Measurements from ENCODE around the gene TLR6. TPM values are rescaled to one million over a fixed set of nuclear protein-coding genes. Genes with fewer than 3 reads are reported as not detected.

Gene TLR6, protein sequence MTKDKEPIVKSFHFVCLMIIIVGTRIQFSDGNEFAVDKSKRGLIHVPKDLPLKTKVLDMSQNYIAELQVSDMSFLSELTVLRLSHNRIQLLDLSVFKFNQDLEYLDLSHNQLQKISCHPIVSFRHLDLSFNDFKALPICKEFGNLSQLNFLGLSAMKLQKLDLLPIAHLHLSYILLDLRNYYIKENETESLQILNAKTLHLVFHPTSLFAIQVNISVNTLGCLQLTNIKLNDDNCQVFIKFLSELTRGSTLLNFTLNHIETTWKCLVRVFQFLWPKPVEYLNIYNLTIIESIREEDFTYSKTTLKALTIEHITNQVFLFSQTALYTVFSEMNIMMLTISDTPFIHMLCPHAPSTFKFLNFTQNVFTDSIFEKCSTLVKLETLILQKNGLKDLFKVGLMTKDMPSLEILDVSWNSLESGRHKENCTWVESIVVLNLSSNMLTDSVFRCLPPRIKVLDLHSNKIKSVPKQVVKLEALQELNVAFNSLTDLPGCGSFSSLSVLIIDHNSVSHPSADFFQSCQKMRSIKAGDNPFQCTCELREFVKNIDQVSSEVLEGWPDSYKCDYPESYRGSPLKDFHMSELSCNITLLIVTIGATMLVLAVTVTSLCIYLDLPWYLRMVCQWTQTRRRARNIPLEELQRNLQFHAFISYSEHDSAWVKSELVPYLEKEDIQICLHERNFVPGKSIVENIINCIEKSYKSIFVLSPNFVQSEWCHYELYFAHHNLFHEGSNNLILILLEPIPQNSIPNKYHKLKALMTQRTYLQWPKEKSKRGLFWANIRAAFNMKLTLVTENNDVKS
- total RNA-seq (2.0 TPM), polyA plus RNA-seq (ENCODE audit: insufficient read depth in 1 of 8, insufficient read length in 8 of 8, low replicate concordance in 1 of 8) (1 to 10 TPM in 4 of 8 donors, under 1 TPM in 4; 0.79 to 1.5 (median 0.95) TPM)
- long read RNA-seq, donor 1, result 0 reads
- long read RNA-seq, donor 2, result 0 reads
- long read RNA-seq, donor 3, result 0 reads
- long read RNA-seq, donor 4, partial matches to known transcripts, result 0 of 1 reads
- long read RNA-seq, donor 4, other reads (novel, unspliced or antisense), result 0 of 1 reads
- long read RNA-seq, donor 5, result 0 reads
- long read RNA-seq, donor 6, result 0 reads
- long read RNA-seq, donor 7, result 0 reads
- long read RNA-seq, donor 8, result 0 reads
- long read RNA-seq, donor 9, result 0 reads
- long read RNA-seq, donor 10, partial matches to known transcripts, result 0 of 1 reads
- long read RNA-seq, donor 10, other reads (novel, unspliced or antisense), result 0 of 1 reads
- long read RNA-seq, donor 11, result 0 reads

DNA sequence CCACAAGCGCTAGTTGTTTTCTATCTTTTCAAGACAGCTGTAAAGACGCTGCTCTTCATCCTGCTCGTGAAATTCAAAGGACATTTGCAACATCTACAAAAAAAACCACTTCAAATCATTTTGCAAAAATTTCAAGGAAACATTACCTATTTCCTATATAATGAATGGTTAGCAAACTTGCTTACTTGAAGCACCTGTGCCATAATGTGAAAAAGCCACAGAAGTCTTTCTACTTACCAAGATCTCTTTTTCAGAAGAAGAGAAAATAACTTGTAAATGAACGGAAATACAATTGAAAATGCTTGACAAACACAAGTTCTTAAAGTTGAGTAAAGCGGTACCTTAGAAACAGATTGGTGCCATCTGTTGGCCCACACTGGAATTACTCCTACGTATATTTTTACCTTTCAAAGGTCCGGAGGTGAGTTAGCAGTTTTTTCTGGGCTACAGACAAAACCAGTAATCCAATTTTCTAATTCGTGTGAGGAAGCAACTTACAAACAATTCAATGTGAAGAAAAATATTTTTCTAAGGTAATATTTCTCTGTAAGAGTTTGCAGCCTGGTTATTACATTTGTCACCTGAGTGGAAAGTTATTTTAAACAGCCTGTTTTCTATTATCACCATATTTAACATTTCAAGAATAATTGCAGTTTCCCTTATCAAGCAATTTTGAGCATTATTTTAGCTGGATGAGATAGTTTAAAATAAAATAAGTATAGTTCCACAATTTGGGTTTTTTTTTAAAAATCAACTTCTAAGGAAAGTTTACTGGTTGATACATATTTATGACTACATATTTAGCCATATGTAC, at the start of gene TLR6:
Gene TLR6, minus strand, starts transcription at position 294 of the 814 bp plus-strand sequence. CDS start 27,344 bp downstream, outside the sequence.
- Histone ChIP-seq H3K27ac (ENCODE audit: low read length) (peak within 1 kb of the TSS; percentile 21), H3K27me3 (ENCODE audit: control insufficient read depth, insufficient read depth, low read length) (no peaks in the 10 kb centered on the region), H3K4me3 (ENCODE audit: low read length) (no peak within 1 kb of the TSS), H3K36me3 (ENCODE audit: control insufficient read depth, insufficient read depth, low read length) (no peaks in the 10 kb centered on the region), H3K9me3 (replicated peaks; ENCODE audit: control insufficient read depth, low read depth, low read length) (no peaks in the 10 kb centered on the region), H3K4me1 (ENCODE audit: control insufficient read depth, insufficient read depth, low read length) (no peaks in the 10 kb centered on the region)
- DNase-seq, result peak; percentile 50
- WGBS (ENCODE audit: insufficient coverage), result 83% methylated on average over 2 of the region's 8 CpGs

DNA sequence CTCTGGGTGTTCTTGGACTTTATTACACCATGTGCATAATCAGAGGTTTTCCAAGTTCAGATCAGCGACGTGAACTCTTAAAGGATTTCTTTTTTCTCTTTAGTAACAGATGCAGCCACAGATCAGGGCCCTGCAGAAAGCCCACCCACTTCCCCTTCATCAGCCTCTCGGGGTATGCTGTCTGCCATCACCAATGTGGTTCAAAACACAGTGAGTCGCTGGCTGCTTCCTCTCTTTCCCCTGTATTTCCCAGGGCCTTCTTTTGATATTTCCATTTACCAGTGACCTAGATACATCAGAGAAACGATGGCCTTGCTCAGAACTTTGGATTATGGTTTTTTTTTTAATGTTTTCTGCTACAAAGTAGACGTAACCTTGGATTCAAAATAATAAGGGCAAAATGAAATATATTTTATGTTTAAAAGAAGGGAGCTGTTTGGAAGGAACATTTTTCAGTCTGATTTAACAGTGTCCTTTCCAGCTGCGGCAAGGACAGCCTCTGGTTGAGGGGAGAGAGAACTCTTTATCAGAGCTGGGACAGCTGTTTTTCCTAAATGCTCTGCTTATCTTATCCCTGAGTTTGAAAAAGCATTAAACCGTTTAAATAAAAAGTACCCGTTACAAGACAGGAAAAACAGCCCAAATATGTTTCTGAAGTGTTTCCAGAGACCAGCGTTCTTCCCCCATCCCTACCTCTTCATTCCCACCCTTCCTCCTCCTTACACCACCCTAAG, 49.2 kb upstream of the TLR6 start:
- DNase-seq, result no peak
- H3K27me3 ChIP-seq (ENCODE audit: control insufficient read depth, insufficient read depth, low read length), result no peaks in the 10 kb centered on the region
- 48% methylated on average over 5 of the region's 10 CpGs for WGBS (ENCODE audit: insufficient coverage)
- no peaks in the 10 kb centered on the region for H3K9me3 ChIP-seq (replicated peaks; ENCODE audit: control insufficient read depth, low read depth, low read length)
- H3K4me3 ChIP-seq (ENCODE audit: low read length), result no peak overlapping the region
- peaks cover 61% of the 10 kb centered on the region for H3K36me3 ChIP-seq (ENCODE audit: control insufficient read depth, insufficient read depth, low read length)
- no peaks in the 10 kb centered on the region for H3K4me1 ChIP-seq (ENCODE audit: control insufficient read depth, insufficient read depth, low read length)
- no peak overlapping the region for H3K27ac ChIP-seq (ENCODE audit: low read length)

DNA sequence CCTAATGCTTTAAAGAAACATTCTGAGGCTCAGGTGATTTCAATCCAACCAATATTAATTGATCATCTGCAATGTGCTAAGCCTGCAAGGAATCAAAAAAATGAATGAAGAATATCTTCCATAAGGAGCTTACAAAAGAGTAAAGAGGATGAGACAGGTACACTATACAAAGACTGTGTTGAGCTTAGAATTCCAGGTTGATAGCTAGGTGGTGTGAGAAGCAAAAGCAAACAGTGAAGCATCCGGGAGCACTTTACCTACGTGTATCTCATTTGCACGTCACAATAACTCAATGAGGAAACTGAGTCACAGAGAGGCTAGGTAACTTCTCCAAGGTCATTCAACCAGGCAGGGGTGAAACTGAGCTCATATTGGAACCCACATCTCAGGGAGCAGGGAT, 48.1 kb upstream of the TLR6 start:
- Histone ChIP-seq H3K36me3 (ENCODE audit: control insufficient read depth, insufficient read depth, low read length) (peaks cover 52% of the 10 kb centered on the region), H3K27me3 (ENCODE audit: control insufficient read depth, insufficient read depth, low read length) (no peaks in the 10 kb centered on the region), H3K4me3 (ENCODE audit: low read length) (no peak overlapping the region), H3K27ac (ENCODE audit: low read length) (no peak overlapping the region), H3K4me1 (ENCODE audit: control insufficient read depth, insufficient read depth, low read length) (no peaks in the 10 kb centered on the region), H3K9me3 (replicated peaks; ENCODE audit: control insufficient read depth, low read depth, low read length) (no peaks in the 10 kb centered on the region)
- DNase-seq, result no peak
- WGBS (ENCODE audit: insufficient coverage), result 93% methylated on average over 3 of the region's 3 CpGs

DNA sequence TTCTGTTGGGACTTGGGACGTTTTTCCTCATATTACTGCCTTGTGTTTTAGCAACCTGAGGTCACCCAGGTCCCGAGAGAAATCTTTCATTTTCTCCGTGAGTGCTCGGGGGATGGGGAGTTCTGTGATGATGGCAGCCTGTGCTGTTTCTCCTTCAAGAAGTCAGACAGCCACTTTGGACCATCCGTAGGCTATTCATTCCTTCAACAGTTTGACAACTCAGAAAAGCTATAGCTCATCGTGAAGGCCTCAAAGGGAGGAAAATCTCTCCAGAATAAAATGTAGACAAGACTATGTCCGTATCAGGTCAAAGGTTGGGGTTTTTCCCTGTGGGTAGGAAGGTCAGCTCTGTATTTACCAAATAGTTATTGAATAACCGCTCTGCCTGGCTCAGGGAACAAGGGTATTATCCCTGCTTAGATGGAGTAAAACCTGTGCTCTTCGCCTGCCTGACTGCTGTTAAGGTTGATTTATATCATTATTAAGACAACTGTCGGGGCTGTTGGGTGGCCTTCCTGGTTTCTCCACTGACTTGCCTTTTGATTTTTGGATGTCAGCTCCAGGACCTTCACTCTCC, 47.6 kb upstream of the TLR6 start:
- no peaks in the 10 kb centered on the region for H3K4me1 ChIP-seq (ENCODE audit: control insufficient read depth, insufficient read depth, low read length)
- peaks cover 50% of the 10 kb centered on the region for H3K36me3 ChIP-seq (ENCODE audit: control insufficient read depth, insufficient read depth, low read length)
- no peak overlapping the region for H3K27ac ChIP-seq (ENCODE audit: low read length)
- no peak for DNase-seq
- H3K27me3 ChIP-seq (ENCODE audit: control insufficient read depth, insufficient read depth, low read length), result no peaks in the 10 kb centered on the region
- no peaks in the 10 kb centered on the region for H3K9me3 ChIP-seq (replicated peaks; ENCODE audit: control insufficient read depth, low read depth, low read length)
- H3K4me3 ChIP-seq (ENCODE audit: low read length), result no peak overlapping the region
- 67% methylated on average over 2 of the region's 10 CpGs for WGBS (ENCODE audit: insufficient coverage)

DNA sequence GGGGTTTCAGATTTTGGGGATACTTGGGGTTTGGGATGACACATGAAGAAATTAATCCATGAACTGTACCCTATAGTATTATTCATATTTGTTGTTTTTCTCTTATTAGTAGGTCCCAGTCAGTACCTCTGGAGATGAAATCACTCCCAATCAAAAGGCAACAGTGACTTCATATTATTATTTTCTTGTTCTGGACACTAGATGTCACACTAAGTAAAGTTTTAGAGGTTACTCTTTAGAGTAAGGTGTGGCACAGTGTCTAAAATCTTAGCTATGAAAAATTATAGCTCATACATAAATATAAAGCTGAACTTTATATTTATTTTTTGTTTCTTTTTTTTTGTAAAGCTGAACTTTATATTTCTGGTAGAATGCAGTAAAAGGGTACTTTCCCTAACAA, 46.1 kb upstream of the TLR6 start:
- DNase-seq, result peak; percentile 45
- H3K27ac ChIP-seq (ENCODE audit: low read length), result no peak overlapping the region
- peaks cover 48% of the 10 kb centered on the region for H3K36me3 ChIP-seq (ENCODE audit: control insufficient read depth, insufficient read depth, low read length)
- no peaks in the 10 kb centered on the region for H3K4me1 ChIP-seq (ENCODE audit: control insufficient read depth, insufficient read depth, low read length)
- no peaks in the 10 kb centered on the region for H3K27me3 ChIP-seq (ENCODE audit: control insufficient read depth, insufficient read depth, low read length)
- H3K9me3 ChIP-seq (replicated peaks; ENCODE audit: control insufficient read depth, low read depth, low read length), result no peaks in the 10 kb centered on the region
- H3K4me3 ChIP-seq (ENCODE audit: low read length), result no peak overlapping the region

DNA sequence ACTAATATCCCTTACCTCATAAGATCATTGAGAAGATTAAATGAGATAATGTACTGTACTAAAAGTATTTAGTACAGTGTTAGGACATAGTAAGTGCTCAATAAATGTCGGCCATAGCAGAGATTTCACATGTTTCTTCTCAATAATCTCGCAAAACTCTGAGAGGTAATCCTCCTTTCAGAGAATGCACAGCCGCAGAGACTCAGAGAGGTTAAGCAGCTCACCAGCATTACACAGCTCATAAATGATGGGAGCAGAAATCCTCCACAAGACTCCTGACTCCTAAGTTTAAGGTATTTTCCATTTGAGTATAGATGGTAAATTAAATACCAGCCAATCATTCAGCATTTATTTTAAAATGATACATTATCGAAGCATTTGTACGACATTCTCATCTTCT, 45.6 kb upstream of the TLR6 start:
- Histone ChIP-seq H3K36me3 (ENCODE audit: control insufficient read depth, insufficient read depth, low read length) (peaks cover 45% of the 10 kb centered on the region), H3K9me3 (replicated peaks; ENCODE audit: control insufficient read depth, low read depth, low read length) (no peaks in the 10 kb centered on the region), H3K4me3 (ENCODE audit: low read length) (no peak overlapping the region), H3K4me1 (ENCODE audit: control insufficient read depth, insufficient read depth, low read length) (no peaks in the 10 kb centered on the region), H3K27me3 (ENCODE audit: control insufficient read depth, insufficient read depth, low read length) (no peaks in the 10 kb centered on the region), H3K27ac (ENCODE audit: low read length) (no peak overlapping the region)
- 92% methylated on average over 2 of the region's 5 CpGs for WGBS (ENCODE audit: insufficient coverage)
- DNase-seq, result no peak

DNA sequence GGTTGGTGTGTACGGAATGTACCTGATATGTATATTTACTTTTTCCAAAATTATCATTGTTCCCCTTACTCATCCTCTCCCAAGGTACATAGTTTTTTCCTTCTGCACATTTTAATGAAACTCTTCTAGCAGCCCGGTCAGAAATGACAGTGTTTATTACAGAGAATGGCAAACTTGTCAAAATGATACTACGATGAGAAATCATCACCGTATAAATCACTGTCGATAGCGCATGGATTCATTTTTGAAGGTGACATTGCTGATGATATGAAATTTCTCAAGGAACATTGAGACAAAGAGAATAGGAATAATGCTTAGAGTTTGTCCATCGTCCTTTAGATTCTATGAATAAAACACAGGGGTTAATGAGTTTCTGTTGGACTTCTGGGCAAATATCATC, 41.6 kb upstream of the TLR6 start:
- DNase-seq, result no peak
- H3K4me3 ChIP-seq (ENCODE audit: low read length), result no peak overlapping the region
- peaks cover 40% of the 10 kb centered on the region for H3K36me3 ChIP-seq (ENCODE audit: control insufficient read depth, insufficient read depth, low read length)
- no CpG with 5 or more reads among the region's 7 CpGs for WGBS (ENCODE audit: insufficient coverage)
- no peaks in the 10 kb centered on the region for H3K9me3 ChIP-seq (replicated peaks; ENCODE audit: control insufficient read depth, low read depth, low read length)
- no peak overlapping the region for H3K27ac ChIP-seq (ENCODE audit: low read length)
- no peaks in the 10 kb centered on the region for H3K4me1 ChIP-seq (ENCODE audit: control insufficient read depth, insufficient read depth, low read length)
- no peaks in the 10 kb centered on the region for H3K27me3 ChIP-seq (ENCODE audit: control insufficient read depth, insufficient read depth, low read length)

DNA sequence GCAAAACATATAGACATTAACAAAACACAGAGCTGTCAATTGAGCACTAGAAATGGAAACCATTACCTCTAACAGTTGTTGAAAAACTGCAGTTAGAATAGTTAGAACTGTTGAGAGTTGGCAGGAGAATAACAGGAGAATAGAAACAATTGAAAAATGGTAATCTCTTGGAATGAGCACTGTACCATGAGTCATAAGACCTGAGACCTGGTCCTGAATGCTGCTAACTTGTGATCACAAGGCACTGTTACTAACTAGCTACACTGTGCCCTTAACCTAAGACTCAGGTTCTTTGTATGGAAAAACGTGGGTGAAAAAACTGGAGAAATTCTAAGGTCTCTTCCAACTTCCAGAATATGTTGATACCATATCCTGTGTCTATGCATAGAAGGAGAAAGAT, 40.3 kb upstream of the TLR6 start:
- Histone ChIP-seq H3K9me3 (replicated peaks; ENCODE audit: control insufficient read depth, low read depth, low read length) (no peaks in the 10 kb centered on the region), H3K27me3 (ENCODE audit: control insufficient read depth, insufficient read depth, low read length) (no peaks in the 10 kb centered on the region), H3K4me1 (ENCODE audit: control insufficient read depth, insufficient read depth, low read length) (no peaks in the 10 kb centered on the region), H3K36me3 (ENCODE audit: control insufficient read depth, insufficient read depth, low read length) (peaks cover 50% of the 10 kb centered on the region), H3K4me3 (ENCODE audit: low read length) (no peak overlapping the region), H3K27ac (ENCODE audit: low read length) (no peak overlapping the region)
- no CpG with 5 or more reads among the region's 1 CpG for WGBS (ENCODE audit: insufficient coverage)
- no peak for DNase-seq
